Tibial nerve (tissue), 4 donors: Measurements from ENCODE around the gene ABCG2. TPM values are rescaled to one million over a fixed set of nuclear protein-coding genes. Genes with fewer than 3 reads are reported as not detected.

Experiments used
- DNase-seq, 2 donors: peaks; one replicate each; pipeline ENCODE4 v3.0.0-alpha.2; 2019; ENCODE audit warnings: low spot score in 2 of 2
- H3K27ac ChIP-seq, 4 donors: fragments of 200-600 bp; sonication (generic) in 3 of 4; one replicate each; pipeline ENCODE4 v1.5.1; 2017 to 2019; ENCODE audit warnings: mild to moderate bottlenecking in 1 of 4
- H3K27me3 ChIP-seq, 2 donors: fragments of 200-600 bp; sonication (generic) in 1 of 2; one replicate each; pipeline versions ENCODE4 v1.5.1 to v1.6.0; 2017 to 2019
- H3K36me3 ChIP-seq, 3 donors: fragments of 200-600 bp; sonication (generic); one replicate each; pipeline ENCODE4 v1.5.1; 2018 to 2019
- H3K4me1 ChIP-seq, 4 donors: fragments of 200-600 bp; sonication (generic) in 3 of 4; one replicate each; pipeline ENCODE4 v1.5.1; 2017 to 2019
- H3K4me3 ChIP-seq, 4 donors: fragments of 200-600 bp; sonication (generic) in 3 of 4; one replicate each; pipeline ENCODE4 v1.5.1; 2017 to 2019; ENCODE audit warnings: mild to moderate bottlenecking in 1 of 4, moderate library complexity in 1 of 4
- H3K9me3 ChIP-seq, 4 donors: fragments of 200-600 bp; sonication (generic) in 3 of 4; one replicate each; pipeline ENCODE4 v1.5.1; 2017 to 2019
- EP300 ChIP-seq, 2 donors: sonication (generic); formaldehyde crosslinking; IDR thresholded peaks; one replicate each; pipeline ENCODE4 v1.6.1; 2017; ENCODE audit warnings: antibody characterized with exemption in 2 of 2, mild to moderate bottlenecking in 1 of 2
- POLR2A ChIP-seq, 2 donors: fragments of 450-650 bp; IDR thresholded peaks; one replicate each; pipeline ENCODE4 v1.6.1; 2017; ENCODE audit warnings: antibody characterized with exemption in 2 of 2, mild to moderate bottlenecking in 2 of 2, moderate library complexity in 2 of 2
- WGBS, 2 donors: methylation state at CpG; one replicate each; pipeline ENCODE4 v1.1.5; 2018; 5-methylcytosine and 5-hydroxymethylcytosine counted together
- total RNA-seq, 4 donors: library from RNA; depleted of rRNA; stranded (reverse); fragments of >200 nt; gene quantifications; one replicate each; pipeline ENCODE4 v1.1.0, GENCODE V29; 2016
- TF ChIP-seq, protein P1 (sequence below), 5 experiments: fragments of 200-600 bp in 3 of 5; fragments of 450-650 bp in 2 of 5; sonication (generic) in 3 of 5; IDR thresholded peaks; one replicate each; pipeline ENCODE4 v1.5.1; 2016 to 2019; ENCODE audit warnings: antibody characterized with exemption in 5 of 5, mild to moderate bottlenecking in 3 of 5, moderate library complexity in 2 of 5

Gene ABCG2
- total RNA-seq, 4 donors from 2014 or later, result 5.3 to 12.0 (median 8.2) TPM

DNA sequence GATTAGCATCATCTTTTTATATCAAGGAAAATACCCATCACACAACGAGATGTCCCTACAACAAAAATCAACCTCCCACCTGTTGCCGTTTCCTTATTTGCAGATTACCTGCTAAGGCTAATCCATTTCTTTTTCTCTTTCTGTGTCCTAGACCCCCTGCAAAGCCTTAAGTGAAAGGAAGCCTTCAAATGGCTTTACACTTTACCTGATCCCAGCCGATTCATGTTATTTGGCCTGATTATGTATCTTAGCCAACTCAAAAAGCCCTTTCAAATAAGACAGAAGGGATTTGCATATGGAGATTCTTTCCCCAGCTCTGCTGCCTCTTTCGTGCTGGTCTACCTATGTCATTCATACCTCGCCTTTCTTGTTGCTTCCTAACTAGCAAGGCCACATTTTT is 14.4 kb downstream of the ABCG2 start:
- 89 to 94% methylated on average over 5 of the region's 5 CpGs for WGBS, 2 donors
- Histone ChIP-seq H3K4me1 (no peaks in the 10 kb centered on the region), H3K27me3 (no peaks in the 10 kb centered on the region), H3K9me3 (no peaks in the 10 kb centered on the region), H3K36me3 (no peaks in the 10 kb centered on the region), H3K4me3 (no peak overlapping the region), H3K27ac (no peak overlapping the region)
- TF ChIP-seq, protein P1, sequence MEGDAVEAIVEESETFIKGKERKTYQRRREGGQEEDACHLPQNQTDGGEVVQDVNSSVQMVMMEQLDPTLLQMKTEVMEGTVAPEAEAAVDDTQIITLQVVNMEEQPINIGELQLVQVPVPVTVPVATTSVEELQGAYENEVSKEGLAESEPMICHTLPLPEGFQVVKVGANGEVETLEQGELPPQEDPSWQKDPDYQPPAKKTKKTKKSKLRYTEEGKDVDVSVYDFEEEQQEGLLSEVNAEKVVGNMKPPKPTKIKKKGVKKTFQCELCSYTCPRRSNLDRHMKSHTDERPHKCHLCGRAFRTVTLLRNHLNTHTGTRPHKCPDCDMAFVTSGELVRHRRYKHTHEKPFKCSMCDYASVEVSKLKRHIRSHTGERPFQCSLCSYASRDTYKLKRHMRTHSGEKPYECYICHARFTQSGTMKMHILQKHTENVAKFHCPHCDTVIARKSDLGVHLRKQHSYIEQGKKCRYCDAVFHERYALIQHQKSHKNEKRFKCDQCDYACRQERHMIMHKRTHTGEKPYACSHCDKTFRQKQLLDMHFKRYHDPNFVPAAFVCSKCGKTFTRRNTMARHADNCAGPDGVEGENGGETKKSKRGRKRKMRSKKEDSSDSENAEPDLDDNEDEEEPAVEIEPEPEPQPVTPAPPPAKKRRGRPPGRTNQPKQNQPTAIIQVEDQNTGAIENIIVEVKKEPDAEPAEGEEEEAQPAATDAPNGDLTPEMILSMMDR (IDR thresholded peaks at IDR 0.05), result no peak
- TF ChIP-seq POLR2A (IDR thresholded peaks at IDR 0.05), result no peak
- no peak for TF ChIP-seq EP300 (IDR thresholded peaks at IDR 0.05)
- DNase-seq, result no peak

DNA sequence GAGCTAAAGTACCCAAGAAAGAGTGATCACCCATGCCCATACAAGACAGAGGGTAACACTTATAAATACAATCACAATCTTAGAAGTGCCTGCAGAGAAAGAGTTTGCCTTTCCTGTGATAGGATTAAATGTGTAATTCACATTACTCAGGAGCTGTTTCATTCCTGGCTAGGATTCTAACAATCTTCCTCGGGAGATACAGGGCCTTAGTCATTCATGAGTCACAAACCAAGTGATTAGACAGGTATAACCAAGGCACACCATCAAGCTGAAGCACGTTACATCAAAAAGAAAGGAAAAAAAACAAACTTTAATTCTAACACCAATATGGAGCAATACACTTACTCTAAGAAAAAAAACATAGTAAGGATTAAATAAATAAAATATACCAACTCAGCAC is 14.9 kb downstream of the ABCG2 start:
- no peaks in the 10 kb centered on the region for H3K9me3 ChIP-seq
- 68 to 69% methylated on average over 2 of the region's 2 CpGs for WGBS, 2 donors
- H3K36me3 ChIP-seq, result no peaks in the 10 kb centered on the region
- no peak overlapping the region for H3K4me3 ChIP-seq
- H3K27me3 ChIP-seq, result no peaks in the 10 kb centered on the region
- H3K4me1 ChIP-seq, result peaks cover 0 to 4% (median 0%) of the 10 kb centered on the region in 4 donors
- no peak for TF ChIP-seq EP300 (IDR thresholded peaks at IDR 0.05)
- H3K27ac ChIP-seq, result no peak overlapping the region
- DNase-seq, result no peak

DNA sequence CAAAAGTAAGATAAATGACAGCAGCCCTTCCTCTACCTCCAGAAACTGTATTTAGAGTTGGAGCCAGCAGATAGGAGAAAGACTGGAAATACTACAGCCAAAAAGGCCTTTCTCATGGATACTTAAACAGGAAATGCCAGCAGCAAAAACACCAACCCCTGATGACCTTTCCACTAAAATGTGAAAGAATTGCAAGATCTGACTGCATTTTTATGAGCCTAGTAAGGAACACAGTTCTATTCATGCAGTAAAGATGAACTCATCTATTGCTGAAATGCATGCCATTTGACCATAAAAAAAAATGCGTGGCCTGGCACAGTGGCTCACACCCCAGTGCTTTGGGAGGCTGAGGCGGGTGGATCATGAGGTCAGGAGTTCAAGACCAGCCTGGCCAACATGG is 19.9 kb downstream of the ABCG2 start:
- no peak overlapping the region for H3K4me3 ChIP-seq
- WGBS, 2 donors, result 36 to 69% methylated on average over 2 of the region's 2 CpGs
- peaks cover 0 to 11% (median 0%) of the 10 kb centered on the region in 4 donors for H3K4me1 ChIP-seq
- DNase-seq, result no peak
- TF ChIP-seq EP300 (IDR thresholded peaks at IDR 0.05) (no peak), POLR2A (IDR thresholded peaks at IDR 0.05) (no peak)
- TF ChIP-seq, protein P1 (IDR thresholded peaks at IDR 0.05), result no peak
- no peak overlapping the region for H3K27ac ChIP-seq
- H3K9me3 ChIP-seq, result no peaks in the 10 kb centered on the region
- H3K27me3 ChIP-seq, result no peaks in the 10 kb centered on the region
- H3K36me3 ChIP-seq, result no peaks in the 10 kb centered on the region

DNA sequence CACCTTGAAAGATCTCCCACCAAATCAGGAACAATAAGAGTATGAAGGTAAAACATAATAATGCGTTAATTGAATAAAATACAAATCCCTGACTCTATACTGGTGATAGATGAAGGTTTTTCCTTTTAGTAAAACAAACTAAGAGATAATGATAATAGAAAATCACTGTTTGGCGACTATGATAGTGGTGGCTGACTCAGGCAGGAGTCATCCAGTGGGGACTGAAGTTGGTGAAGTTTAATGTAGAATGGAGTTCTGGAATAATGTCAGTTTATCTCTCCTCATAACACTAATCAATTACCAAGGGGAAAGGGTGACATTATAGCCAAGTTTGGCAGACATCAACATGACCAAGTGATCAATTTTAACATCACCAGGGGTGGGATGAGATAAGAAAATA is 21.3 kb downstream of the ABCG2 start:
- H3K4me1 ChIP-seq, result peaks cover 0 to 11% (median 0%) of the 10 kb centered on the region in 4 donors
- H3K36me3 ChIP-seq, result no peaks in the 10 kb centered on the region
- DNase-seq, result no peak
- WGBS, 2 donors, result 97 to 99% methylated on average over 2 of the region's 2 CpGs
- H3K9me3 ChIP-seq, result no peaks in the 10 kb centered on the region
- no peak overlapping the region for H3K27ac ChIP-seq
- no peaks in the 10 kb centered on the region for H3K27me3 ChIP-seq
- no peak overlapping the region for H3K4me3 ChIP-seq
- no peak for TF ChIP-seq POLR2A (IDR thresholded peaks at IDR 0.05)
- TF ChIP-seq EP300 (IDR thresholded peaks at IDR 0.05), result no peak

DNA sequence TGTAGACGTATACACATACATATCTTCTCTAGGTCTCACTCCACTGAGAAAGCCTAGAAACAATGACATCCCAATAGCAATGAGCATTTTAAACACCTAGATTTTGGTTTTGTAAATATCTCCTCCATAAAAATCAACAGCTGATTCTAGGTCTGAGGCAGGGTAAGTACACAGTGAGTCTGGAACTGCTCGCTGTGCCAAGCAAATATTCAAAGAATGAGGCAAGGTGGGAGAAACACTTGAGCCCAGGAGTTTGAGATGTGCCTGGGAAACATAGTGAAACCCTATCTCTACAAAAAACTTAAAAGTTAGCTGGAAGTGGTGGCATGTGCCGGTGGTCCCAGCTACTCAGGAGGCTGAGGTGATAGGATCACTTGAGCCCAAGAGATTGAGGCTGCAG is 22.2 kb downstream of the ABCG2 start:
- no peaks in the 10 kb centered on the region for H3K27me3 ChIP-seq
- H3K4me3 ChIP-seq, result no peak overlapping the region
- WGBS, 2 donors, result 92 to 100% methylated on average over 3 of the region's 3 CpGs
- H3K9me3 ChIP-seq, result no peaks in the 10 kb centered on the region
- H3K27ac ChIP-seq, result no peak overlapping the region
- no peak for DNase-seq
- H3K4me1 ChIP-seq, result peaks cover 0 to 11% (median 0%) of the 10 kb centered on the region in 4 donors
- TF ChIP-seq EP300 (IDR thresholded peaks at IDR 0.05) (no peak), POLR2A (IDR thresholded peaks at IDR 0.05) (no peak)
- TF ChIP-seq, protein P1 (IDR thresholded peaks at IDR 0.05), result no peak
- peaks cover 0 to 4% (median 0%) of the 10 kb centered on the region in 3 donors for H3K36me3 ChIP-seq

DNA sequence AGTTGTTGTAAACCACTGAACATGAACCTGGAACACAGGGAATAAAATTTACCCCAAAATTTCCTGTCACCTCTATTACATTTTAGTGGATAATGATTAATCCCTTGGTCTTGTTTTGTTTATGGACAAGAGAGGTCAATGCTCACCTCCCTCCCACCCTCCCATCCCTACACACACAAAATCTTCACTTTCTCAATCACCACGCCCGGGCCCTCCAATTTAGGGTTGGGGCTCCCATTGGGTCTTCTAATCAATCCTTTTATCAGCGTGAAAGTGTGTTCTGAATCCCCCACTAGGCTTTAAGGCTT is 23.1 kb downstream of the ABCG2 start:
- Histone ChIP-seq H3K27me3 (no peaks in the 10 kb centered on the region), H3K36me3 (peaks cover 0 to 12% (median 0%) of the 10 kb centered on the region in 3 donors), H3K4me1 (peaks cover 0 to 11% (median 0%) of the 10 kb centered on the region in 4 donors), H3K4me3 (no peak overlapping the region), H3K9me3 (no peaks in the 10 kb centered on the region), H3K27ac (no peak overlapping the region)
- TF ChIP-seq EP300 (IDR thresholded peaks at IDR 0.05), result no peak
- TF ChIP-seq, protein P1 (IDR thresholded peaks at IDR 0.05), result no peak
- 78 to 86% methylated on average over 3 of the region's 3 CpGs for WGBS, 2 donors
- DNase-seq, result no peak
